HepG2 (cell line): ENCODE results near the gene PCIF1. TPM values are rescaled to one million over a fixed set of nuclear protein-coding genes. Genes with fewer than 3 reads are reported as not detected.
A peak's percentile ranks its signal among the peaks of the same experiment; 100 is the strongest.

ENCODE experiments used
- ARID4A ChIP-seq: sonication (generic); formaldehyde crosslinking; IDR thresholded peaks from 2 replicates; pipeline ENCODE4 v1.5.0; 2020; ENCODE audit warnings: mild to moderate bottlenecking, missing genetic modification reagents, borderline replicate concordance
- EHMT2 ChIP-seq: fragments of 200-600 bp; sonication (generic); IDR thresholded peaks from 2 replicates; pipeline ENCODE4 v1.7.0; 2017; ENCODE audit warnings: antibody characterized with exemption, low read depth, low read length, borderline replicate concordance
- FOXJ3 ChIP-seq: sonication (generic); formaldehyde crosslinking; IDR thresholded peaks from 2 replicates; pipeline ENCODE4 v1.4.0; 2020; ENCODE audit warnings: missing genetic modification reagents, mild to moderate bottlenecking, borderline replicate concordance
- FOXK1 ChIP-seq: sonication (generic); formaldehyde crosslinking; IDR thresholded peaks from 2 replicates; pipeline ENCODE4 v1.4.0; 2020; ENCODE audit warnings: low read depth, missing genetic modification reagents, borderline replicate concordance
- HNF4A ChIP-seq: sonication (generic); formaldehyde crosslinking; IDR thresholded peaks from 2 replicates; pipeline ENCODE4 v1.4.0; 2020; ENCODE audit warnings: missing genetic modification reagents
- MAF1 ChIP-seq: sonication (generic); formaldehyde crosslinking; IDR thresholded peaks from 2 replicates; pipeline ENCODE4 v1.5.0; 2020; ENCODE audit warnings: missing genetic modification reagents, borderline replicate concordance
- MXD1 ChIP-seq: sonication (generic); formaldehyde crosslinking; IDR thresholded peaks from 2 replicates; pipeline ENCODE4 v1.4.0; 2020; ENCODE audit warnings: mild to moderate bottlenecking, missing genetic modification reagents
- NKX3-1 ChIP-seq: sonication (generic); formaldehyde crosslinking; IDR thresholded peaks from 2 replicates; pipeline ENCODE4 v1.5.0; 2020; ENCODE audit warnings: missing genetic modification reagents
- PBX3 ChIP-seq: sonication (generic); formaldehyde crosslinking; IDR thresholded peaks from 2 replicates; pipeline ENCODE4 v1.8.1; 2023; ENCODE audit warnings: missing genetic modification reagents, inconsistent platforms, borderline replicate concordance
- PHF21A ChIP-seq: sonication (generic); formaldehyde crosslinking; IDR thresholded peaks from 2 replicates; pipeline ENCODE4 v1.5.0; 2020; ENCODE audit warnings: mild to moderate bottlenecking, missing genetic modification reagents
- RFX3 ChIP-seq: IDR thresholded peaks from 2 replicates; pipeline ENCODE4 v1.6.1; 2016; ENCODE audit warnings: missing biosample characterization, missing genetic modification reagents
- TGIF2 ChIP-seq: IDR thresholded peaks from 2 replicates; pipeline ENCODE4 v1.6.1; 2016; ENCODE audit warnings: control low read depth, missing compliant biosample characterization
- TP53 ChIP-seq: sonication (generic); formaldehyde crosslinking; conservative IDR thresholded peaks from 2 replicates; pipeline ENCODE4 v1.4.0; 2020; ENCODE audit warnings: missing genetic modification reagents
- ZBTB21 ChIP-seq: sonication (generic); formaldehyde crosslinking; IDR thresholded peaks from 2 replicates; pipeline ENCODE4 v1.4.0; 2020; ENCODE audit warnings: missing genetic modification reagents
- ZNF143 ChIP-seq: sonication (generic); formaldehyde crosslinking; IDR thresholded peaks from 2 replicates; pipeline ENCODE4 v1.4.0; 2020; ENCODE audit warnings: missing genetic modification reagents
- ZNF256 ChIP-seq: sonication (generic); formaldehyde crosslinking; conservative IDR thresholded peaks from 2 replicates; pipeline ENCODE4 v1.4.0; 2020; ENCODE audit warnings: missing genetic modification reagents
- ZNF30 ChIP-seq: sonication (generic); formaldehyde crosslinking; IDR thresholded peaks from 2 replicates; pipeline ENCODE4 v1.5.0; 2020; ENCODE audit warnings: mild to moderate bottlenecking, missing genetic modification reagents
- ZNF629 ChIP-seq: sonication (generic); formaldehyde crosslinking; conservative IDR thresholded peaks from 2 replicates; pipeline ENCODE4 v1.5.0; 2020; ENCODE audit warnings: missing genetic modification reagents
- ZNF652 ChIP-seq: IDR thresholded peaks from 2 replicates; pipeline ENCODE4 v1.6.1; 2016; ENCODE audit warnings: low read depth, borderline replicate concordance
- ZNF841 ChIP-seq: sonication (generic); formaldehyde crosslinking; IDR thresholded peaks from 2 replicates; pipeline ENCODE4 v1.8.1; 2023; ENCODE audit warnings: missing genetic modification reagents, borderline replicate concordance
- polyA plus RNA-seq, 8 experiments: library from polyadenylated mRNA; depleted of rRNA in 3 of 8; stranded (reverse) in 7 of 8; unstranded in 1 of 8; fragments of >200 nt; fragmentation: Illumina TruSeq in 4 of 8; extraction: Trizol in 4 of 8; gene quantifications; 2 replicates each; pipeline versions ENCODE4 v1.2.1 to v1.2.3, GENCODE V29; 2011 to 2016; ENCODE audit warnings: low read depth in 4 of 8, missing spikeins in 1 of 8, mixed read lengths in 1 of 8; ENCODE audit not compliant: insufficient read depth in 1 of 8
- total RNA-seq, 5 experiments: library from RNA; depleted of rRNA; stranded (reverse); fragments of >200 nt; fragmentation: Illumina TruSeq; extraction: Trizol; gene quantifications; 2 replicates each; pipeline ENCODE4 v1.2.3, GENCODE V29; 2016; ENCODE audit warnings: low read depth in 1 of 5
- TF ChIP-seq, protein P1 (sequence below): sonication (generic); formaldehyde crosslinking; IDR thresholded peaks from 2 replicates; pipeline ENCODE4 v1.4.0; 2020; ENCODE audit warnings: missing genetic modification reagents

The PCIF1 gene
- total and polyA plus RNA-seq, 2 of the 13 experiments (the other 11 are each of a cell fraction or from before 2014, with no cell fraction given): 20.9 to 24.4 TPM

GRCh38 chr20:45935416-45936046 is 1.0 kb downstream of the PCIF1 start (continued):
- TF ChIP-seq HNF4A (CRISPR knock-in tag) (0 out of 2 replicates have a peak, but pooled peaks have one; percentile 31), PHF21A (no peak), ZNF143 (CRISPR knock-in tag) (no peak), TGIF2 (CRISPR knock-in tag) (peak; percentile 50; the same call in 1 of the 2 replicates), ZNF652 (CRISPR knock-in tag) (no peak), FOXK1 (CRISPR knock-in tag) (no peak), PBX3 (0 out of 2 replicates have a peak, but pooled peaks have one; percentile 39), RFX3 (CRISPR knock-in tag) (0 out of 2 replicates have a peak, but pooled peaks have one; percentile 46), FOXJ3 (CRISPR knock-in tag) (0 out of 2 replicates have a peak, but pooled peaks have one; percentile 48), EHMT2 (no peak), NKX3-1 (CRISPR knock-in tag) (no peak), MXD1 (CRISPR knock-in tag) (no peak), TP53 (CRISPR knock-in tag) (peak; percentile 67; the same call in 1 of the 2 replicates), ZNF256 (CRISPR knock-in tag) (0 out of 2 replicates have a peak, but pooled peaks have one; percentile 70), ARID4A (CRISPR knock-in tag) (peak; percentile 65), ZNF841 (CRISPR knock-in tag) (no peak), ZNF30 (CRISPR knock-in tag) (no peak), MAF1 (CRISPR knock-in tag) (0 out of 2 replicates have a peak, but pooled peaks have one; percentile 25), ZBTB21 (CRISPR knock-in tag) (0 out of 2 replicates have a peak, but pooled peaks have one; percentile 15), ZNF629 (CRISPR knock-in tag) (no peak)
- TF ChIP-seq, protein P1, sequence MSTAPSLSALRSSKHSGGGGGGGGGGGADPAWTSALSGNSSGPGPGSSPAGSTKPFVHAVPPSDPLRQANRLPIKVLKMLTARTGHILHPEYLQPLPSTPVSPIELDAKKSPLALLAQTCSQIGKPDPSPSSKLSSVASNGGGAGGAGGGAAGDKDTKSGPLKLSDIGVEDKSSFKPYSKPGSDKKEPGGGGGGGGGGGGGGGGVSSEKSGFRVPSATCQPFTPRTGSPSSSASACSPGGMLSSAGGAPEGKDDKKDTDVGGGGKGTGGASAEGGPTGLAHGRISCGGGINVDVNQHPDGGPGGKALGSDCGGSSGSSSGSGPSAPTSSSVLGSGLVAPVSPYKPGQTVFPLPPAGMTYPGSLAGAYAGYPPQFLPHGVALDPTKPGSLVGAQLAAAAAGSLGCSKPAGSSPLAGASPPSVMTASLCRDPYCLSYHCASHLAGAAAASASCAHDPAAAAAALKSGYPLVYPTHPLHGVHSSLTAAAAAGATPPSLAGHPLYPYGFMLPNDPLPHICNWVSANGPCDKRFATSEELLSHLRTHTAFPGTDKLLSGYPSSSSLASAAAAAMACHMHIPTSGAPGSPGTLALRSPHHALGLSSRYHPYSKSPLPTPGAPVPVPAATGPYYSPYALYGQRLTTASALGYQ (CRISPR knock-in tag): 0 out of 2 replicates have a peak, but pooled peaks have one; percentile 15
